NCI-H2227 (cell line): ENCODE measurements around the gene GRHL1.
"Not testable (repeated sequence)": the region's sequence is repeated elsewhere in the genome, so short reads cannot be mapped to it uniquely, and the experiment has no call there.

Experiments used
- DNase-seq: peaks from one replicate; lab custom pipeline; 2025; ENCODE audit not compliant: unreplicated experiment; lab: John Stamatoyannopoulos, UW

The GRHL1 gene

DNA sequence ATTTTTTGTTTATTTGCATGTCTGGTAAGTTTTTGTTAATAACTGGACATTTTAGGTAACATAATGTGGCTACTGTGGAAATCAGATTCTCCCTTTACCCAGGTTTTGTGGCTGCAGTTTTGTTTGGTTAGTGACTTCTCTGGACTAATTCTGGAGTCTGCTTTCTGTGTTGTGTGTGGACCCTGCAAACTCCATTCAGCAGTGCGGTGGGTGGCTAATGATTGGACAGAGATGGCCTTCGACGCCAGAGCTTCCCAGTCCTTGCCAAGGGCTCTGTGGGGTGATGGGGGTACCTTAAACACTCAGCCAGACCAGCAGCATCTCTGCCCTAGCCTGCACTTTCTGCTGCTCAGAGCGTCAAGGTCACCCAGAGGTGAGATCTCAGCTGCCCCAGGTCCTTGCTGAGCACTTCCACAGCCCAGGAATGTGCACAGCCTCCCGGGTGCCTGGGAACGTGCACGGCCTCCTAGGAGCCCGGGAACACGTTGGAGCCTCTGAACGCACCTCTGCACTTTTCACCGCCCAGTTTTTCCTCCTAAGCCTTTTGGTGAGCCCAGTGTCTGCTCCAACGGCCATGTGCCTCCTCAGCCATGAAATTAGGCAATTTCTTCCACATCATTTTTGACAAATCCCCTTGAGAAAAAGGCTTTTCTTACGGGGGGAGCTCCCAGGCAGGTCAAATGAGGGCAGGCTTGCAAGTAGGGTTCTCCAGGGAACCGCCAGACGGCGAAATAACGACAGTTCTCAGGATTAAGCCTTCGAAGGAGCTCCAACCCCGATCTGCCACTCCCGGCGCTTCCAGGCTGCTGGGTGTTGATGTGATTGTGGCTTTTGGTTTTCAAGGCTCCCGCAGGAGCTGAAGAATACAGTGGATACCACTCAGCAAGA, 56.7 kb downstream of the GRHL1 start:
- DNase-seq, result no peak

DNA sequence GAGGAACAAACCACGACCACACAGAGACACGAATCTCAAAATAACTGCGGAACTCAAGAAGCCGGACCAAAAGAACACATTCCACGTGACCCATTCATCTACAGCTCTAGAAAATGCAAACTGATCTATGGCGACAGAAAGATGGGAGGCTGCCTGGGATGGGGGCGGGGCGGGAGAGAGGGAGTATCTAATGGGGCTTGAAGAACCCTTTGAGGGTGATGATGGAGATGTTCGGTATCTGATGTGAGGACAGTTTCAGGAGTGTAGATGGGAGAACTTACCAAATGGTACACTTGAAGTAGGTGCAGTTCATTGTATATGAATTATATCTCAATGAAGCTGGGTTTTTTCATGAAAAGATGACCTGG, 57.3 kb downstream of the GRHL1 start:
- DNase-seq, result no peak

DNA sequence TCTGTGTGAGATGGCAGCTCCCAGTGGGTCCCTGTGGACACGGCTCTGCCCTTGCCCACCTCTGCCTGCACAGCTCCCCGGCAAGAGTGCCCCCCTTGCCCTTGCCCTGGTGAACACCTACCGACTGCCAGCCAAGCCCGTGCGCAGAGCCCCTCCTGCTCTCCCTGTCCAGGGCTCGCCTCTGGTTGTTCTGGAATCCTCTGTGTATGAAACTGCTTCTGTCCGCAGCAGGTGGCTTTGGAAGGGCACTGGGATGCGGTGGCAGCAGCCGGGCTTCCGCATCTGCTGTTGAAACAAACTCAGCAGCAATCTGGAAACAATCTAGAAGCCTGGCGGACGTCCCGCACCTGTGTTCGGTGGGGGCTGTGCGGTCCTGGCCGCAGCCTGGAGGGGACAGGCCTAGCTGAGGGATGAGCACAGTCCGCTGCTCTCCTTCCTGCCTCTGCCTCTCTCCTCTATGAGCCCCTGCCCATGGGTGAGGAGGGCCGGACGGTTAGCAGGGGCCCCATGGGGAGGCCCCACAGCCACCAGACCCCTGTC, 57.8 kb downstream of the GRHL1 start:
- no peak for DNase-seq

DNA sequence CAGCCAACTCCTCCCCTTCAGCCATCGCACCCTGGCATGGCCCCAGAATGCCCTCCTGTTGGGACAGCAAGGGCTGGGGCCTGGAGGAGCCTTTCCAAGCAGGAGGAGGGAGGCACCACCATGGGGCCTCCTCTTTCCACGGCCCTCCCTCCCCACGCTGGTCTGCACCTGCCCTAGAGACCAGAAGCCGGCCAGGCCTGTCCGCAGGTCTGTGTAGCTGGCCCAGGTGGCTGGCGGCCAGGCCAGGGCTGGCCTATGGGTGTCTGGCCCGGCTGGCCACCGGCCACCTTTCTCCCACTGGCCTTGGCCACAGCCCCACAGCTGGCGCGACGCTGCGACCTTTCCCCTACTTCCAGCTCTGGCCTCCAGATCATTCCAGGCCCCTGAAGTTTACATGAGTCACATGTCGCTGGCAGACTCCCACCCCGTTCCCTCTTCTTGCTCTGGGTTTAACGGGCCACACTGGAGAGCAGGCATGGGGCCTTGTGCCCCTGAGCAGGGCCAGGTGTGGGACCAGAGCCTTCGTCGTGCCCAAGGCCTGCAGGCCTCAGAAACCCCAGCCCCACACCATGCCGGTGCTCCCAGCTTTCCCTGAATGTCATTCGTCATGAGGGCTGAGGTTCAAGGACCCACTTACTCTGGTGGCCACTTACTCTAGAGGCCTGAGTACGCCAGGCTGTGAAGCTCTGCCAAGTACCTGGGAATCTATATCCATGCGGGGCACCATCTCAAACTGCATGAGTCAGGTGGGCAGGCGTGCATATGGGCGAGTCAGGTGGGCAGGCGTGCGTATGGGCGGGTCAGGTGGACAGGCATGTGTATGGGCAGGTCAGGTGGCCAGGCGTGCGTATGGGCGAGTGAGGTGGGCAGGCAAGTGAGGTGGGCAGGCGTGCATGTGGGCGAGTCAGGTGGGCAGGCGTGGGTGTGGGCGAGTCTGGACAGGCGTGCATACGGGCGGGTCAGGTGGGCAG, 58.6 kb downstream of the GRHL1 start:
- no peak for DNase-seq

DNA sequence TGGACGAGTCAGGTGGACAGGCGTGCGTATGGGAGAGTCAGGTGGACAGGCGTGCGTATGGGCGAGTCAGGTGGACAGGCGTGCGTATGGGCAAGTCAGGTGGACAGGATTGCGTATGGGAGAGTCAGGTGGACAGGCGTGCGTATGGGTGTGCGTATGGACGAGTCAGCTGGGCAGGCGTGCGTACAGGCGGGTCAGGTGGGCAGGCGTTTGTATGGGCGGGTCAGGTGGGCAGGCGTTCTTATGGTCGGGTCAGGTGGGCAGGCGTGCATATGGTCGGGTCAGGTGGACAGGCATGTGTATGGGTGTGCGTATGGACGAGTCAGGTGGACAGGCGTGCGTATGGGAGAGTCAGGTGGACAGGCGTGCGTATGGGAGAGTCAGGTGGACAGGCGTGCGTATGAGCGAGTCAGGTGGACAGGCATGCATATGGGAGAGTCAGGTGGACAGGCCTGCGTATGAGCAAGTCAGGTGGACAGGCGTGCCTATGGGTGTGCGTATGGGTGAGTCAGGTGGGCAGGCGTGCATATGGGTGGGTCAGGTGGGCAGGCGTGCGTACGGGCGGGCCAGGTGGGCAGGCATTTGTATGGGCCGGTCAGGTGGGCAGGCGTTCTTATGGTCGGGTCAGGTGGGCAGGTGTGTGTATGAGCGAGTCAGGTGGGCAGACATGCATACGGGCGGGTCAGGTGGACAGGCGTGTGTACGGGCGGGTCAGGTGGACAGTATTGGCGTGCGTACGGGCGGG, 59.5 kb downstream of the GRHL1 start:
- DNase-seq, result not testable (repeated sequence)

DNA sequence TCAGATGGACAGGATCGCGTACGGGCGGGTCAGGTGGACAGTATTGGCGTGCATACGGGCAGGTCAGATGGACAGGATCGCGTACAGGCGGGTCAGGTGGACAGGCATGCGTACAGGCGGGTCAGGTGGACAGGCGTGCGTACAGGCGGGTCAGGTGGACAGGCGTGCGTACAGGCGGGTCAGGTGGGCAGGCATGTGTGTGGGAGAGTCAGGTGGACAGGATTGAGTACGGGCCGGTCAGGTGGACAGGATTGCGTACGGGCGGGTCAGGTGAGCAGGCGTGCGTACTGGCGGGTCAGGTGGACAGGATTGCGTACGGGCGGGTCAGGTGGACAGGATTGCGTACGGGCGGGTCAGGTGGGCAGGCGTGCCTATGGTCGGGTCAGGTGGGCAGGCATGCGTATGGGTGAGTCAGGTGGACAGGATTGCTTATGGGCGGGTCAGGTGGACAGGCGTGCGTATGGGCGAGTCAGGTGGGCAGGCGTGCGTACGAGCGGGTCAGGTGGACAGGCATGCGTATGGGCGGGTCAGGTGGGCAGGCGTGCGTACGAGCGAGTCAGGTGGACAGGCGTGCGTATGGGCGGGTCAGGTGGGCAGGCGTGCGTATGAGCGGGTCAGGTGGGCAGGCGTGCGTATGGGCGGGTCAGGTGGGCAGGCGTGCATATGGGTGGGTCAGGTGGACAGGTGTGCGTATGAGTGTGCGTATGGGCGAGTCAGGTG, 60.3 kb downstream of the GRHL1 start:
- not testable (repeated sequence) for DNase-seq

DNA sequence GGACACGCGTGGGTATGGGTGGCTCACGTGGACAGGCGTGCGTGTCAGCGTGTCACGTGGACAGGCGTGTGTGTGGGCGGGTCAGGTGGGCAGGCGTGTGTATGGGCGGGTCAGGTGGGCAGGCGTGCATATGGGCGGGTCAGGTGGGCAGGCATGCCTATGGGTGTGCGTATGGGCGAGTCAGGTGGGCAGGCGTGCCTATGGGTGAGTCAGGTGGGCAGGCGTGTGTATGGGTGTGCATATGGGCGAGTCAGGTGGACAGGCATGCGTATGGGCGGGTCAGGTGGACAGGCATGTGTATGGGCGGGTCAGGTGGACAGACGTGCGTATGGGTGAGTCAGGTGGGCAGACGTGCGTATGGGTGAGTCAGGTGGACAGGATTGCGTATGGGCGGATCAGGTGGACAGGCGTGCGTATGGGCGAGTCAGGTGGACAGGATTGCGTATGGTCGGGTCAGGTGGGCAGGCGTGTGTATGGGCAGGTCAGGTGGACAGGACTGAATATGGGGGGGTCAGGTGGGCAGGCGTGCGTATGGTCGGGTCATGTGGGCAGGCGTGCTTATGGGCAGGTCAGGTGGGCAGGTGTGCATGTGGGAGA, 61.0 kb downstream of the GRHL1 start:
- DNase-seq, result not testable (repeated sequence)

DNA sequence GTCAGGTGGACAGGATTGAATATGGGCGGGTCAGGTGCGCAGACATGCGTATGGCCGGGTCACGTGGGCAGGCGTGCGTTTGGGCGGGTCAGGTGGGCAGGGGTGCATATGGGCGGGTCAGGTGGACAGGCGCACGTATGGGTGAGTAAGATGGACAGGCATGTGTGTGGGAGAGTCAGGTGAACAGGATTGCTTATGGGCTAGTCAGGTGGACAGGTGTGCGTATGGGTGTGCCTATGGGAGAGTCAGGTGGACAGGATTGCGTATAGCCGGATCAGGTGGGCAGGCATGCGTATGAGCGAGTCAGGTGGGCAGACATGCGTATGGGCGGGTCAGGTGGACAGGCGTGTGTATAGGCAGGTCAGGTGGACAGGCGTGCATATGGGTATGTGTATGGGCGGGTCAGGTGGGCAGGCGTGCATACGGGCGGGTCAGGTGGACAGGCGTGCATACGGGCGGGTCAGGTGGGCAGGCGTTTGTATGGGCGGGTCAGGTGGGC, 61.5 kb downstream of the GRHL1 start:
- no peak for DNase-seq

DNA sequence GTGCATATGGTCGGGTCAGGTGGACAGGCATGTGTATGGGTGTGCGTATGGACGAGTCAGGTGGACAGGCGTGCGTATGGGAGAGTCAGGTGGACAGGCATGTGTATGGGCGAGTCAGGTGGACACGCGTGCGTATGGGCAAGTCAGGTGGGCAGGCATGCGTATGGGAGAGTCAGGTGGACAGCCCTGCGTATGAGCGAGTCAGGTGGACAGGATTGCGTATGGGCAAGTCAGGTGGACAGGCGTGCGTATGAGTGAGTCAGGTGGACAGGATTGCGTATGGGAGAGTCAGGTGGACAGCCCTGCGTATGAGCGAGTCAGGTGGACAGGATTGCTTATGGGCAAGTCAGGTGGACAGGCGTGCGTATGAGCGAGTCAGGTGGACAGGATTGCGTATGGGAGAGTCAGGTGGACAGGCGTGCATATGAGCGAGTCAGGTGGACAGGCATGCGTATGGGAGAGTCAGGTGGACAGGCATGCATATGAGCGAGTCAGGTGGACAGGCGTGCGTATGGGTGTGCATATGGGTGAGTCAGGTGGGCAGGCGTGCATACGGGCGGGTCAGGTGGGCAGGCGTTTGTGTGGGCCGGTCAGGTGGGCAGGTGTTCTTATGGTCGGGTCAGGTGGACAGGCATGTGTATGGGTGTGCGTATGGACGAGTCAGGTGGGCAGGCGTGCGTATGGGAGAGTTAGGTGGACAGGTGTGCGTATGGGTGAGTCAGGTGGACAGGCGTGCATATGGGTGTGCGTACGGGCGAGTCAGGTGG, 62.3 kb downstream of the GRHL1 start:
- DNase-seq, result not testable (repeated sequence)

DNA sequence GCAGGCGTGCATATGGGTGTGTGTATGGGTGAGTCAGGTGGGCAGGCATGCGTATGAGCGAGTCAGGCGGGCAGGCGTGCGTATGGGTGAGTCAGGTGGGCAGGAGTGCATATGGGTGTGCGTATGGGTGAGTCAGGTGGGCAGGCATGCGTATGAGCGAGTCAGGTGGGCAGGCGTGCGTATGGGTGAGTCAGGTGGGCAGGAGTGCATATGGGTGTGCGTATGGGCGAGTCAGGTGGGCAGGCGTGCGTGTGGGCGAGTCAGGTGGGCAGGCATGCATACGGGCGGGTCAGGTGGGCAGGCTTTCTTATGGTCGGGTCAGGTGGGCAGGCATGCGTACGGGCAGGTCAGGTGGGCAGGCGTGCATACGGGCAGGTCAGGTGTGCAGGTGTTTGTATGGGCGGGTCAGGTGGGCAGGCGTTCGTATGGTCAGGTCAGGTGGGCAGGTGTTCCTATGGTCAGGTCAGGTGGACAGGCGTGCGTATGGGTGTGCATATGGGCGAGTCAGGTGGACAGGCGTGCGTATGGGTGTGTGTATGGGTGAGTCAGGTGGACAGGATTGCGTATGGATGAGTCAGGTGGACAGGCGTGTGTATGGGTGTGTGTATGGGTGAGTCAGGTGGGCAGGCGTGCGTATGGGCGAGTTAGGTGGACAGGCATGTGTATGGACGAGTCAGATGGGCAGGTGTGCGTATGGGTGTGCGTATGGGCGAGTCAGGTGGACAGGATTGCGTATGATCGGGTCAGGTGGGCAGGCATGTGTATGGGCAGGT, 63.1 kb downstream of the GRHL1 start:
- DNase-seq, result no peak

DNA sequence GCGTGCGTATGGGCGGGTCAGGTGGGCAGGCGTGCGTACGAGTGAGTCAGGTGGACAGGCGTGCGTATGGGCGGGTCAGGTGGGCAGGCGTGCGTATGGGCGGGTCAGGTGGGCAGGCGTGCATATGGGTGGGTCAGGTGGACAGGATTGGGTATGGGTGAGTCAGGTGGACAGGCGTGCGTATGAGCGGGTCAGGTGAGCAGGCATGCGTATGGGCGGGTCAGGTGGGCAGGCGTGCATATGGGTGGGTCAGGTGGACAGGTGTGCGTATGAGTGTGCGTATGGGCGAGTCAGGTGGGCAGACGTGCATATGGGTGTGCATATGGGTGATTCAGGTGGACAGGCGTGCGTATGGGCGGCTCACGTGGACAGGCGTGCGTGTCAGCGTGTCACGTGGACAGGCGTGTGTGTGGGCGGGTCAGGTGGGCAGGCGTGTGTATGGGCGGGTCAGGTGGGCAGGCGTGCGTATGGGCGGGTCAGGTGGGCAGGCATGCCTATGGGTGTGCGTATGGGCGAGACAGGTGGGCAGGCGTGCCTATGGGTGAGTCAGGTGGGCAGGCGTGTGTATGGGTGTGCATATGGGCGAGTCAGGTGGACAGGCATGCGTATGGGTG, 64.0 kb downstream of the GRHL1 start:
- DNase-seq, result not testable (repeated sequence)

DNA sequence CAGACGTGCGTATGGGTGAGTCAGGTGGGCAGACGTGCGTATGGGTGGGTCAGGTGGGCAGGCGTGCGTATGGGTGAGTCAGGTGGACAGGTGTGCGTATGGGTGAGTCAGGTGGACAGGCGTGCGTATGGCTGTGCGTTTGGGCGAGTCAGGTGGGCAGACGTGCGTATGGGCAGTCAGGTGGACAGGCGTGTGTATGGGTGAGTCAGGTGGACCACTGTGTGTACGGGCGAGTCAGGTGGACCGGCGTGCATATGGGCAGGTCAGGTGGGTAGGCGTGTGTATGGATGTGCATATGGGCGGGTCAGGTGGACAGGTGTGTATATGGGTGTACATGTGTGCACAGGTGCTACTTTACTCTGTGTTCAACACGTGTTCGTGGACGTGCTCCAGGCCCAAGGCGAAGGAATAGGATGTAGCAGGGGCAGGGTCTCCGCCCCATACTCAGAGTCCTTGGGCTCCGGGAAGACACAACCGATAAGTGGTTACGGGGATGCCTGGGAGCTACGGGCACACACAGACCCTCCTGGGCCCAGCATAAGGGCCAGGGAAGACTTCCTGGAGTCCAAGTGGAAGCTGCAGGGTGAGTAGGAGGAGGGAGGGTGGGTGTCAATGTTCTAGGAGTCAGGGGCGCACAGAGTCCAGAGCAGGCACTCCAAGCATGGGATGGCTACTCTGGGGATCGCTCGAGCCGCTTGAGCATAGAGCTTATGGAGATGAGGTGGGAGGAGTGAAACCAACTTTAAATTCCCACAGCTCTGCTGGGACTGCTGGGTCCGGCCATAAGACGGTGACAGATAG, 64.7 kb downstream of the GRHL1 start:
- no peak for DNase-seq

DNA sequence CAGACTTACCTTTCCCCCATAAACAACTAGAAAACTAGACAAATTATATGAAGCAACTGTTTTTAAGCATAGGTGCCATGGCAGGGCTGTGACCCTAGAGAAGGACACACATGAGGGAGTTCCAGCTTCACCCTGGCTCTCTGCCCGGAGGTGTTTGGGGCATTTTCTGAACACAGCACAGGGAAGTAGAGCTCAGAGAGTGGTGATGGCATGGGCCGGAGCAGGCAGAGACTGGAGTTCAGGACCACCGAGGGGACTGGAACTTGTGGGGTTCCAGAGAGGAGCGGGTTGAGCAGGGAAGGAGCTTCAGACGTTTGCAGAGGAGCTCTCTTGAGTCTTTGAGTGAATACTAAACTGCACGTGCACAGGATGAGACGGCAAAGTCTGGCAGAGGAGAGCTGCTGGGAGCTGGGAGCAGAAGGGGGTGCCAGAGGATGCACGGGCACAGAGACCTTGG, 65.3 kb downstream of the GRHL1 start:
- DNase-seq, result no peak

DNA sequence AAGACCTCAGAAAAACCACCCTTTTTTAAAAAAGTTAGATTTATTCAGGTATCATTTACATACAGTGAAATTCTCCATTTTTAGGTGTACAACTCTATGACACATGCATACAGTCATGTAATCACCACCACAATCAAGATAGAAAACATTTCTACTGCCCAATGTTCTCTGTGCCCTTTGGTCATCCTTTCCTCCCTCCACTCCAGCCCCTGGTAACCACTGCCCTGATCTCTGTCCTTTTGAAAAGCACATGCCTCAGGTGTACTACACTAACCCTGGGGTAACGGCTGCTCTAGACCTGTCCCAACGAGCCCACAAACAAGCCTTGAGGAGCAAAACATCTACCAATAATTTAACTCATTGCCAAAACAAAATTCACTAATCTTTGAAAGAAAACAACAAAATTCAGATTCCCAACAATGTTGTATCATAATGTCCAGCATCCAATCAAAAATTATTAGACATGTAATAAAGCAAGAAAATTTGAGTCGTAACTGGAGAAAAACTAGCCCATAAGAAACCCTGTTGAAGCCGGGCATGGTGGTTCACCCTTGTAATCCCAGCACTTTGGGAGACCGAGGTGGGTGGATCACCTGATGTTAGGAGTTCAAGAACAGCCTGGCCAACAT, 65.9 kb downstream of the GRHL1 start:
- DNase-seq, result no peak

DNA sequence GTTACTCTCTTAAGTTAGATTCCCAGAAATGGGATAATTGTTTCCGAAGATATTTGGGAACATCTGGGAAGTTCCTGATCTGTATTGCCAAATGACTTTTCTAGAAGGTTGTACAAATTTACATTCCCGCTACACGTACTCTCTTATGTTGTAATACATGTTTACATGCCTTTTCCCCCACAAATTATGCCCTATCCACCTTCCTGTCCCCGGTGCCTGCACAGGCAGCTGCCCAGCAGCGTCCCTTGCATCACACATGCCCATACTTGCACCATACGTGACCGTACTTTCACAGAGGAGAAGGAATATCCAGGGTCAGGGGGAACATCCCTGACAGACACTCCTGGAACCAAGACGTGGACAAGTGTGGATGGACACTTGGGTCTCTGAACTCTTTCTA, 67.7 kb downstream of the GRHL1 start:
- DNase-seq, result no peak
